ENCODE results near the gene CPED1. TPM values are rescaled to one million over a fixed set of nuclear protein-coding genes. Genes with fewer than 3 reads are reported as not detected.
"Not testable (repeated sequence)": the region's sequence is repeated elsewhere in the genome, so short reads cannot be mapped to it uniquely, and the experiment has no call there.

CPED1 gene
- total RNA-seq, 2 experiments from 2014 or later: not detected

GRCh38 chr7:121058975-121059374 is 70.5 kb downstream of the CPED1 start:
- H3K27ac ChIP-seq (ENCODE audit: low read depth, low read length, poor library complexity, severe bottlenecking): no peak overlapping the region
- no peaks in the 10 kb centered on the region for H3K36me3 ChIP-seq (ENCODE audit: insufficient read depth, low read length)
- intact Hi-C loops (cut with micrococcal nuclease; ENCODE audit: unreplicated experiment): no loop called here
- no peaks in the 10 kb centered on the region for H3K9me2 ChIP-seq (ENCODE audit: insufficient read depth, low read length)
- H4K20me1 ChIP-seq (ENCODE audit: insufficient read depth, low read length): no peaks in the 10 kb centered on the region
- H3K4me2 ChIP-seq (ENCODE audit: low read length): no peak overlapping the region
- H3K4me1 ChIP-seq (ENCODE audit: insufficient read depth, low read length, poor library complexity, severe bottlenecking): no peaks in the 10 kb centered on the region
- no peaks in the 10 kb centered on the region for H3K9me3 ChIP-seq (ENCODE audit: low read length)
- H3K79me2 ChIP-seq (ENCODE audit: insufficient read depth, low read depth, low read length): no peaks in the 10 kb centered on the region
- no peak for DNase-seq (ENCODE audit: low spot score)
- H3K4me3 ChIP-seq (ENCODE audit: low read depth, low read length, poor library complexity, severe bottlenecking): no peak overlapping the region
- TF ChIP-seq CTCF (conservative IDR thresholded peaks at IDR 0.05; ENCODE audit: low read length): no peak
- no peak for TF ChIP-seq EZH2phosphoT487 (IDR thresholded peaks at IDR 0.05; ENCODE audit: borderline replicate concordance, low read depth, low read length)
- ChIA-PET POLR2A (interaction anchor here (0.5 to 1.6 kb wide), 6 partner anchors 10 to 236 kb away, joined by 3 to 8 read pairs (median 4); no protein-coding TSS in a partner anchor), CTCF (ENCODE audit: unreplicated experiment) (no interaction called here)
- BruUV-seq (replicated peaks): no TSS peak
- no peak overlapping the region for H2AFZ ChIP-seq (ENCODE audit: low read length)

GRCh38 chr7:121059979-121060509 is 71.5 kb downstream of the CPED1 start:
- H3K4me1 ChIP-seq (ENCODE audit: insufficient read depth, low read length, poor library complexity, severe bottlenecking); H2AFZ ChIP-seq (ENCODE audit: low read length); CTCF ChIA-PET (ENCODE audit: unreplicated experiment); H3K27ac ChIP-seq (ENCODE audit: low read depth, low read length, poor library complexity, severe bottlenecking); POLR2A ChIA-PET; H3K4me2 ChIP-seq (ENCODE audit: low read length); BruUV-seq (replicated peaks); H3K79me2 ChIP-seq (ENCODE audit: insufficient read depth, low read depth, low read length); H4K20me1 ChIP-seq (ENCODE audit: insufficient read depth, low read length); H3K36me3 ChIP-seq (ENCODE audit: insufficient read depth, low read length); DNase-seq (ENCODE audit: low spot score); H3K4me3 ChIP-seq (ENCODE audit: low read depth, low read length, poor library complexity, severe bottlenecking); intact Hi-C loops (cut with micrococcal nuclease; ENCODE audit: unreplicated experiment); H3K9me2 ChIP-seq (ENCODE audit: insufficient read depth, low read length); H3K9me3 ChIP-seq (ENCODE audit: low read length): not testable (repeated sequence)

GRCh38 chr7:121061677-121062582 is 73.4 kb downstream of the CPED1 start:
- H2AFZ ChIP-seq (ENCODE audit: low read length): no peak overlapping the region

More at GRCh38 chr7:121061677-121062582, 73.4 kb downstream of the CPED1 start:
- intact Hi-C loops (cut with micrococcal nuclease; ENCODE audit: unreplicated experiment): no loop called here
- CTCF ChIA-PET (ENCODE audit: unreplicated experiment): no interaction called here
- Histone ChIP-seq H3K79me2 (ENCODE audit: insufficient read depth, low read depth, low read length) (no peaks in the 10 kb centered on the region), H3K4me1 (ENCODE audit: insufficient read depth, low read length, poor library complexity, severe bottlenecking) (no peaks in the 10 kb centered on the region), H3K36me3 (ENCODE audit: insufficient read depth, low read length) (no peaks in the 10 kb centered on the region), H3K4me3 (ENCODE audit: low read depth, low read length, poor library complexity, severe bottlenecking) (no peak overlapping the region), H3K9me2 (ENCODE audit: insufficient read depth, low read length) (no peaks in the 10 kb centered on the region), H3K4me2 (ENCODE audit: low read length) (no peak overlapping the region), H3K27ac (ENCODE audit: low read depth, low read length, poor library complexity, severe bottlenecking) (no peak overlapping the region), H4K20me1 (ENCODE audit: insufficient read depth, low read length) (no peaks in the 10 kb centered on the region), H3K9me3 (ENCODE audit: low read length) (no peaks in the 10 kb centered on the region)
- BruUV-seq (replicated peaks): no TSS peak
- TF ChIP-seq EZH2phosphoT487 (IDR thresholded peaks at IDR 0.05; ENCODE audit: borderline replicate concordance, low read depth, low read length) (no peak), CTCF (conservative IDR thresholded peaks at IDR 0.05; ENCODE audit: low read length) (no peak)
- POLR2A ChIA-PET: interaction anchor here (0.8 kb wide), 1 partner anchor 8 kb away, joined by 3 read pairs; no protein-coding TSS in a partner anchor
- DNase-seq (ENCODE audit: low spot score): no peak

All from OCI-LY7 (cell line).